VCaP (cell line): ENCODE data around the gene RPS4Y2.

Experiments used
- H3K27ac ChIP-seq: fragments of 450-650 bp; 2 replicates; pipeline ENCODE4 v1.5.1; 2017
- CTCF ChIP-seq: fragments of 450-650 bp; conservative IDR thresholded peaks from 2 replicates; pipeline ENCODE4 v1.5.1; 2017; ENCODE audit warnings: mild to moderate bottlenecking, moderate library complexity

RPS4Y2 gene

GRCh38 chrY:20746919-20747318, 9.0 kb upstream of the RPS4Y2 start:
- no peak overlapping the region for H3K27ac ChIP-seq
- TF ChIP-seq CTCF, result no peak

- no peak overlapping the region for H3K27ac ChIP-seq
- TF ChIP-seq CTCF, result no peak
These were observed 8.0 kb downstream of the RPS4Y2 start for GRCh38 chrY:20763869-20764268.

GRCh38 chrY:20765117-20765516, 9.2 kb downstream of the RPS4Y2 start:
- no peak overlapping the region for H3K27ac ChIP-seq
- no peak for TF ChIP-seq CTCF

- TF ChIP-seq CTCF, result no peak
These were observed 14.8 kb downstream of the RPS4Y2 start for GRCh38 chrY:20770755-20771154.

GRCh38 chrY:20776104-20776503, 20.2 kb downstream of the RPS4Y2 start:
- no peak for TF ChIP-seq CTCF
- no peak overlapping the region for H3K27ac ChIP-seq

More at GRCh38 chrY:20770755-20771154, 14.8 kb downstream of the RPS4Y2 start:
- H3K27ac ChIP-seq, result no peak overlapping the region

- peak overlapping the region; percentile 36 for H3K27ac ChIP-seq
- TF ChIP-seq CTCF, result no peak
These were observed 24.3 kb downstream of the RPS4Y2 start for GRCh38 chrY:20780104-20780654.

- TF ChIP-seq CTCF, result no peak
- H3K27ac ChIP-seq, result peak overlapping the region; percentile 36
These were observed 24.9 kb downstream of the RPS4Y2 start for GRCh38 chrY:20780776-20781175.
